HG02610 (cell line): ENCODE data around the gene EDC3.
"Not testable (repeated sequence)": the region's sequence is repeated elsewhere in the genome, so short reads cannot be mapped to it uniquely, and the experiment has no call there.

Experiments
- ATAC-seq: cut with Tn5 transposase; IDR thresholded peaks from one replicate; pipeline ENCODE4 v1.9.1; 2021; ENCODE audit warnings: mild to moderate bottlenecking, moderate library complexity; ENCODE audit not compliant: unreplicated experiment

EDC3 gene

DNA sequence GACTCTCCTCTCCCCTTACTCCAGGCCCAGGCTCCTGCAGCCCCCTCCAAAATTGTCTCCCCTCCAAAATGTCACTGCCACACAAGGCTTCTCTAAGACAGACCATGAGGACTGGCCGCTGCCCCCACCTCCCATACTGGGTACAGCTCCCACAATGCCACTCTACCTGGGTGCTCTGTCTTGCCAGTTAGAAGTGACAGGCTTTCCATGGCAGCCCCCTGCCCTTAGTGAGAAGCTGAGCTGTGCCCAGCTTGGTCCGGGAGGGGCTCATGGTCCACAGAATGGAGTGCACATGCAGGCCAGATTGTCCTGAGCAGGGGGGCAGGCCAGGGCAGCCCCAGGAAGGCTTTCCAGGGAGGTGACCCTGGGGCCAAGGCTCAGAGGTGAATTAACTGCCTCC, 83.1 kb downstream of the EDC3 start:
- no peak for ATAC-seq

DNA sequence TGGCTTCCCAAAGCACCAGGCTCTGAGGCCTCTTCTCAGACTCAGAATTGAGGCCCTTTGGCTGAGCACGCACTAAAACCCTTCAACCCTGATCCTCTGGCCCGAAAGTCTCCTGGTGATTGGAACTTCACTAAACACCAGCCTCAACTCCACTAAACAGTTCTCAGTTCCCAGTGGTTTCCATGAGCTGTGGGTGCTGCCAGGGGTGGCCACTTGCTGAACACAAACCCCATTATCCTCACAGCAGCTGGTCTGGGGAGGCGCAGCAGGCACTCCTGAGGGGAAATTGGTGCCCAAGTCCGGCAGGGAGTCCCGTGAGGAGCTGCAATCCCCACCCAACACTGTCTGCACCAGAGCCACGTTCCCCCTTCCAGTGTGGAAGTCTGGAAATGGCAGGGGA, 84.0 kb downstream of the EDC3 start:
- no peak for ATAC-seq

DNA sequence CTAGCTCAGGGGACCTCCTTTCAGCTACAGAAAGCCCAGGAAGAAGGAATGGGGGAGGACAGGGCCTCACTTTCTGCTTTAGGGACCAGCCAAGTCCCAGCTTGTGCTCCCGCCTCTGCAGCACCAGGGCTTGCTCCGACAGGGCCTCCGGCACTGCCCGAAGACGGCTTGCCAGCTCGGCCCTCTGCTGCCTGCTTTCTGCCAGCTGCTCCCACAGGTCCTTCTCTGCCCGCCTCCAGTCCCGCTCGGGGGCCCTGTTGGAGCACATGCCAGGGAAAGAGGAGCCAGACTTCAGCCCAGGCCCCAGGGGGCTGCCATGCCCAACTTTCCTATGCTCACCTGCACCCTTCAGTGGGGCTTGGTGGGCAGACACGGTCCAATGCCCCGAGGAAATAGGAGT, 84.5 kb downstream of the EDC3 start:
- no peak for ATAC-seq

DNA sequence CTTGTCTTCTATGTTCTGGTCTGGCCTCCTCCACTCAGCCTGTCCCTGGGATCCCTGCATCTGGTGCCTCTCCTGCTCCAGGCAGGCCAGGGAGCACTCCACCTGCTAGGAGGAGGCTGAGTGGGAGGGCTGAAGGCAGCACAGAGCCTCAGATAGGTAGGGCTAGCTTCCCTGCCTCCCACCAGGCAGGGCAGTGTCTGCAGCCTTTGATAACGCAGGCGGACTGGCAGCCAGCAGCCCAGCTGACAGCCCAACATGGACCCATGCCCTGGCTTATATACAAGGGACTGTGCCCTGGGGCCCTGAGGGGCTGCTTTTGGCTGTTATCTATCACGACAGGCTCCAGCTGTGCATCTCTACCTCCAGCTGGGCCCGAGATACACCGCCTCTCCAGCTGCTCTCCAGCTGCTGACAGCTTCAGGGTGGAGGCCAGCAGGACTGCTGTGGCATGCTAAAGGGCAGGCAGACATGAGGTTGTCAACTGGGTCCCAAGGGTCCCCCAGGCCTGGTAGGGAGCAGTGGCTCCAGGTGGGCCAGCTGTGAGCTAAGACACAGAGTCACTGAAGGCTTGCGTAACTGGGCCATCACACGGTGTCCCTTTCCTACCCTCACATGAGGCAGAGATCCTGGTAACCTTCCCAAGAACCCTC, 85.4 kb downstream of the EDC3 start:
- ATAC-seq = no peak

DNA sequence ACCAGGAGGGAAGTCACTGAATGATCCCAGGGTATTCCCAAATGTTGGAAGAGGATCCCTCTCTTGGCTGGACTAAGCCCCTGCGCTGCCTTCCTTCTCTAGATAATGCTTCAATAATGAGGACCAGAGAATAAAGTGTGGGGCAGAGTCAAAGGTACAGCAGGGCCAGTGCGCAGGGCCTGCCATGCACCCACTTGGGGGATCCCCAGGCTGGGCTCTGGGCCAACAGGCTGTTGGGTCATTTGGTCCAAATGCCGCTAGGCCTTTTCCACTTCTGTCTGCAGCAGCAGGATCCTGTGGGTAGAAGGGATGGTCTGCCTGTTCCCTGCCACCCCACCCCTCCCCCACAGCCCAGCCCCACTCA, 85.9 kb downstream of the EDC3 start:
- ATAC-seq = no peak

DNA sequence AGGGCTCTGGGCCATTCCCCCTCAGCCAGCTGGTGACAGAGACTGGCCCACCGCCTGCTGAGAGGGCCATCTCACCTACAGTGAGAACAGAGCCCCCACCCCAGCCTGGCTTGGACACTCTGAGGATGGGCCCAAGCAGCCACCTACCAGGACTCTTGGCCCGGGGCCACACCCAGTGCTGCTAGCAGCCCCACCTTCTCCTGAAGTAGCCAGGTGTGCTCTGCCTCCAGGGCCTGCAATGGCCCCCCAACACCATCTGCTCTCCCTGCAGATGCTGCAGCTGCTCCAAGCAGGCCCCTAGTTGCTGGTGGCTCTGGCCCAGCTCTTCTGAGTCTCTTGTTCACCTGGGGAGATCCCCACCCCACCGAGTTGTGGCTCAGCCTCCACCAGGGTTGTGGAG, 87.0 kb downstream of the EDC3 start:
- no peak for ATAC-seq

DNA sequence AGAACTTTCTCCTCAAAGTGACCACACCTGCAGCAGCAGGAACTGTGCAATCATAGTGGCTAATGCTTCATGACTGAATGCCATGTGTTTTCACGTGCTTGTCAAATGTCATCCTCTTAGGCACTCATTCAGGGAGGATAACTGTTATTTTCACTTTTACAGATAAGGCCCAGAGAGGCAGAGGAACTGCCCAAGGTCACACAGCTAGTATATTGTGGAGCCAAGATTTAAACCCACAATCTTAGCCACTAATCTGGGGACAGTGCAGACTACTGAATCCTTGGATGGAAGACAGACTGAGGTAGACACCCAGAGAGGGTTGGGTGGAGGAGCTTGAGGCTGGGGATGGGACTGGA, 90.1 kb downstream of the EDC3 start:
- no peak for ATAC-seq

DNA sequence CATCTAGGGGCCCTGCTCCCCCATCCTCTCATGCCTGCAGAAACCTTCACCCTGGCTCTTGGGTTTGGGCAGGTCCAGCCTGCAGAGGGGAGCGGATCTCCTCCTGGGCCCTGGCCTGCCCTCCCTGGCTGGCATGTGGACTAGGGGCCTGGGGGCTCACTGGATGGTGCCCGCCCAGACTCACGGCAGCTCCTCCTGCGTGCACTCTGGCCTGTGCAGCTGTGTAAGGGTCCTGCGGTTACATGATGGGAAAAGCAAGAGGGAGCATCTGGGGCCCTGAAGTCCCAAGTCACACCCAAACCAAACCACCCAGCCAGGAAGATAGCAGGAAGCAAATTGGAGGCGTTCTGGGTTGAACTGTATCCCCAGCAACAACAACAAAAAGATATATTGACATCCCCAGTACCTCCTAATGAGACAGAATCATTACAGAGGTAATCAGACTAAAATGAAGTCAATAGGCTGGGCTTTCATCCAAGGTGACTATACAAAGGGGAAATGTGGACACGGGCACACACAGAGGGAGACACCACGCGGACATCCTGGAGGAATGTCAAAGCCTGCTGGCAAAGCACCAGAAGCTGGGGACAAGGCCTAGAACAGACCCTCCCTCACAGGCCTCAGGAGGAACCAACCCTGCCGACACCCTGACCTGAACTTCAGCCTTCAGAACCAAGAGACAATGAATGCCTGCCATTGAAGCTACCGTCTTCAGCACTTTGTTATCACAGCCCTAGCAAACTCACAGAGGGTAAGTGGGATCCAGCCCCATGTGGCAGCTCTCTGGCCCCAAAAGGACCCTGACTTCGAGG, 90.6 kb downstream of the EDC3 start:
- ATAC-seq = no peak

DNA sequence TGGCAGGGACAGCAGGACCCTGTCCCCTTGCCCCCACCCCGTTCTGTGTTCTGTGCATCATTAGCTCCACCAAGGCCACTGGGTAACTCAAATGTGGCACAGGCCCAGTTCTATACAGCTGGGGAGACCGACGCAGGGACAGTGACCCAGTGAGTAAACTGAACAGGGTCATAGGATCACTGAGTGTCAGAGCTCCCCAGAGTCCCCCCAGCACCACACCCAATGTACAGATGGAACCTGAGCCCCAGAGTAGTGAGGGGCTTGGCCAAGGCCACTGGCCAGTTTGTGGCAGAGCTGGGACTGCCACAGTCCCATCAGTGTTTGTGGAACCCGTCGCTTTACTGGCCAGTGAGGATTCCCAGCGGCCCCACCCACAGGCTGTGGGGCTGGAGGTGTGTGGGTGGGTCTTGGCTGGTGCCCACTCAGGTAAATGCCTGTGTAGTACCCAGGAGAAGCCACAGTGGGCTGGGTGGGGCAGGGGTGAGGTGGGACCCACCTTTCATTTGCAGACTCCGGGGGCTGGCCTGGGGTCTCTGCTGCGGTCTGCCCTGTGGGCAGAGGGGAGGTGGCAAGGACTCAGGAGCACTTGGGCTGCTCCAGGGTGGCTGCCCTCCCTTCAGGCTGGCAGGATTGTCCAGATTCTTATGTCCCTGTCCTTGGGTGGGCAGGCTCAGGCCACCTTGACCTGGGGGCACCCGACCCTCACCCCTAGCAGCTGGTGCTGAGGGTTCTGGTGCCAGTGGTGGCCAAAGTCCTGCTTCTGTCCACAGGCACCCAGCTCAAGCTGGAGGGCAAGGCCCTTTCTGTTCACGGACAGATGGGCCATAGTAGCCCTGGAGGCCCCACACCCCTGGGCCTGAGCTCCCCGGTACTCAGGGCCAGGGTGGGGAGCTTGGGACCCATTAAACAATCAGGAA, 91.8 kb downstream of the EDC3 start:
- no peak for ATAC-seq

DNA sequence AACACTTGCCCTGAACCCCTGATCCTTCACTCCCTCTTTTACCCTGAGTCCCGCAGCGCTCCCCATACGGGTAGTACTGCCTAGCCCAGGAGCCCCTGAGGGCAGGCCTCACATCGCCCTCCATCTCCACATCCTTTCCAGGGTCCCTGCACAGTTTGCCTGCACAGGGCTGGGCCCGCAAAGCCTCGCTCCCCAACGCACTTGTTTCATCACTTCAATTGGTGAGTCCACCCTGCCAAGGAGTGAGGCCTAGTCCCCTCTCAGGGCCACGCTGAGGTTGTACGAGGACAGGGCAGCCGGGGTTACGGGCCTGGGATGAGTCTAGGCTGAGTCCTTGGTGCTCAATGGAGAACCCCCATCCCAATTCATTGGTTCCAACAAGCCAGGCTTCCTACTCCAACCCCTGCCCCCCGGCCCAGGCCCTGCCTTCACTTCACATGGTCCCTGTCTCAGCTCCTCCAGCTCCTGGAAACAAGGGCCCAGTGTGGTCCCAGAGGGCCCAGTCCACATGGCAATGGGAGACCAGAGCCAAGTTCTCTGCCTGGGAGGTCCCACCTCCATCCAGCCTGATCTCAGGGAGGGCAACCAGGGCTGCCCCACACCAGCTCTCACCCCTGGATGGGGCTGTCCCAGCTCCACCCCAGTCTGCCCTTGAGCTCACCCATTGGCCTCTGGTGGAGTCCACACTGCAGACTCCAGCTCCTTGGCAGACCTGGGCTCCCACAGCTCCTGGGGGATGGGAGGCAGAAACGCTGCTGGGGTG, 92.6 kb downstream of the EDC3 start:
- no peak for ATAC-seq

DNA sequence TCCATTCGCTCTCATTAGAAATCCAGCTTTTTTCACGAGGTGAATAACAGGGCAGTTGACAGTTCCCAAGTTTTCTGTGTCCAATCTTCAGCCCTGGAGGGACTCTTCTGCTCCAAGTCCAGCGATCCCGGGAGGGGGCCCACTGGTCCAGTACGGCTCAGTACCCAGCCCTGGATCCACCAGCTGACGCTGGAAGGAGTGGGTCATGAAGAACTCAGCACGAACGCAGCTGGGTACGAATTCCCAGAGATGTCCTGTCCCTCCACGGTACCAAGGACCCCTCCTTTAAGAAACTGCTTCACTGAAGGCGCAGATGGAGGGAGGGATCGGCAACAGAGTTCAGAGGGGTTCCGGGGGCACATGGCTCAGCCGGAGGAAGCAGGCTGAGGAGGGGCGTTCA, 96.7 kb downstream of the EDC3 start:
- ATAC-seq = no peak

DNA sequence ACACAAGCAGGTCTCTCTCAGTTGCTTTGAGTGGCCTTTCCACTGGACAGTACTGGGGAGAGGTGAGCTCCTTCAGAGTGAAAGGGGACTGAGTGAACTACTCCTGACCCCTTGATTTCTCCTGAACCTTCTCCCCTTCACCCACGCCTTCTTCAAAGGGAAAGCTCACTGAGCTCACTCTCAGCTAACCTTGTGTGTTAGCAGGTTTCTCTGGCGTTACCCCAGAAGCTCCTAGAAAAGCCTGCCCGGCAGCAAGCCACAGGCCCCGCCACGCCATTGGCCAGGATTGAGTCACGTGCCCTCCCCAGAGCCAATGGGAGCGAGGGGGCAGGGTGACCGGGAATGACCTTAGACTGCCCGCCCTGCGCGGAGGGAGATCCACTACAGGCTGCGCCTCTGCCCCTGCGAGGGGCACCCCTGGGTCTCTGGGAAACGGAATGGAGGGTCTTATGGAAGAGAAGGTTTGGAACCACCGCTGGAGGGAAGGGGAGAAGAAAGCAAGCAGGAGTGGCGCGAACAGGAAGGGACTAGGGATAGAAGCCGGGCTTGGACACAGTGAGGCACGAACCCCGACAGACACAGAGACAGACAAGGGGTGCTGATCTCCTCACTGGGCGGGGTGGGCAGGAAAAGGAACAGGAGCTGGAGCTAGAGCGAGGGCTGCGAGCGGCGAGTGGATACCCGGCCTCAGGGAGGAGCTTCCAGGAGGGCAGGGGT, 97.5 kb downstream of the EDC3 start:
- ATAC-seq = peak; percentile 90

DNA sequence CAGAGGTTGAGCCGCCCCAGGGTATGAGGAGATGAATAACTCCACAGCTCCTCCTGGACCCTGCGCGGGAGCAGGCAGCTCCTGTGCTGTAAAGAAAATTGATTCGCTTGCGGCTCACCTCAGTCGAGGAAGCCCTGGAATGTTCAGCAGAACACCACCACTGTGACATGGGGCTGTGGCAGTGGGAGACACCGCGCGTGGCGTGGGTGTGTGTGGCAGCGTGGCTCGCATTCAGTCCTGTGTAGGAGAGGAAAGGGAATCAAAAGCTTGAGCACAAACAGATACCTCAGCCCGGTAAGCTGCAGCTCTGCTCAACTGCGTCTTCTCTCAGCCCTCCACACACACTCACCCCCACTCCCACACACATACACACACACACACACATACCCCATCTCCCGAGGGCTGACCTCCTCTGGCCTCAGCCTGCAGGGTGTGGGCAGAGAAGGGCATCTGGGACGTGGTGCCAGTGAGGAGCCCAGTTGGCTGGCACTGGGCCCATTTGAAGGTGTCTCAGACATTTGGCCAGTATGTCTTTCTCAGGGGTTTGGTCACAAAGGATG, 98.6 kb downstream of the EDC3 start:
- not testable (repeated sequence) for ATAC-seq

DNA sequence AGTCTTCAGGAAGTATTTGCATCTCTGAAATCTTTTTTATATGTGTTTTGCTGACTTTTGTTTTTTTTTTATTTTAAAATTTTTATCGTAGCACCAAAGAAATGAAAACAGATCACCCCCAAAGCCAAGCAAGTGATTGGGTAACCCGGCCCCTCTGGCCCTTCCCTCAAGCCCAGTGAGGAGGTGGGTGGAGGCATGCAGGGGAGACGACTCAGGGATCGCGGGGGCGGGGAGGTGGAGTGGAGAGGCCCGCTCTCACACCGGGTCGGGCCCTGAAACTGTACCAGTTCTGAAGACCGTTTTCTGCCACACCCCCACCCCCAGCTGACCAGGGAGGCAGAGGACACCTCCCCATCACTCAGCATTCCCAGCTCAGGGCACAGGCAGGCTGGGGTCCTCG, 99.1 kb downstream of the EDC3 start:
- not testable (repeated sequence) for ATAC-seq

DNA sequence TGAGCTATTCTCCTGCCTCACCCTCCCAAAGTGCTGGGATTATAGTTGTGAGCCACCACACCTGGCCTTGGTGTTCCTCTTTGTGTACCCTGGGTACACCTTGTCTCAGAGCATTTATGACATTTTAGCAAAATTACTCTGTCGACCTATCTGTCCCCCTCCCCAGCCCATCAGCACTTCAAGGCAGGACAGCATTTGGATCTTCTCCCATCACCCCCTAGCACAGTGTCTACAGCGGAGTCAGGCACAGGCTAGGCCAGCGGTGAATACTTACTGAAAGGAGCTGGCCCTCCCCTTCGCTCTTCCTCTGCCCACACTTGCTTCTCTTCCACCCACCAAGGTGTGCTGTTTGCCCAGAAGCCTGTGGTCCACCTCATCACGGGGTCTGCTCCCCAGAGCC, 100.6 kb downstream of the EDC3 start:
- no peak for ATAC-seq

DNA sequence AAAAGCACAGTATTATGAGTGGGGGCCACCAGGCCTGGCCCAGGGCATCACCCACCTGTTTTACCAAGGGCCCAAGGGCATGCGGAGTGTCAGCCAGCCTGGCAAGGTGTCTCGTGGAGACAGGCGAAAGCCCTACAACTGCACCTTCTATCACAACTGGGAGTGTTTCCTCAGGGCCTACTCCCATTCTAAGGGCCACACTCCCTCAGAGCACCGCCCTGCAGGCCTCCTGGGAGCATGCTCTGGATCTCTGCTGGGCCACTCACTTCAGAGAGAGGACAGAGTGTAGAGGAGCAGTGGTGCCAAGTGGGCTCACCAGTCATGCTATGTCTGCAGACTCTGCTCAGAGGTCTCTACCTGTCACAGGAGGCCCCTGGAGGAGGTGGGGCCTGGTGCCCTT, 101.4 kb downstream of the EDC3 start:
- ATAC-seq = no peak

DNA sequence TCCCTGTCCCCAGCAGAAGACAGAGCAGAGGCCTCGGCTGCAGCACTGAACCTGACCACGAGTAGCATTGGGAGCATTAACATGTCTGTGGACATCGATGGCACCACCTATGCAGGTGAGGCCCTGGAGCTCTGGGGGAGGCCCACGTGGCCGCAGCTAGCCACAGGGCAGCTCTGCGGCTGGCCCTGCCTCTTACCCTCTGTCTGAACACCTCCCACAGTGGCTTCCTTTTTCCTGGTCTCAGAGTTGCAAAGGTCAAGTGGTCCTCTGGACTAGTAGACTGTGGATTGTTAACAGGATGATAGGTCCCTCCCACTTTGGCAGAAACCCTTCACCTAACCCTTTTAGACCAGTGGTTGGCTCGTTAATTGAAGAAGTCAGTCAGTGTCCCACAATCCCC, 102.7 kb downstream of the EDC3 start:
- ATAC-seq = no peak

DNA sequence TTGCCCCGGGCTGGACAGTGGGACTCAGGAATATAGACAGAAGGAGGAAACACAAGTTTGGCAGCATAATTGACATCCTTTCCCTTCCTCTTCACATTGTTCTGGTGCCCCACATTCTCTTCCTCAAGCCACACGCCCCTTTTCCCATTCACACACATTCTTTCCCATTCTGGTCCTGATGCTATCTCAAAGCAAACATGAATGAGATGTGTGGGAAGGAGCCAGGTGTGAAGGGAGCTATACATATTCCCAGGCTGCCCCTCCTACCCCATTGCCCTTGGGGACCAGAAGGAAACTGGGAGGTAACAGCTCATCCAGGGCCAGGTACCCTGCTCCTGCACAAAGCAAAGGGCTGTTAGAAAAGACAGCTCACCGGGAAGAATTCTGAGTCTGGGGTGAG, 103.6 kb downstream of the EDC3 start:
- ATAC-seq = no peak

DNA sequence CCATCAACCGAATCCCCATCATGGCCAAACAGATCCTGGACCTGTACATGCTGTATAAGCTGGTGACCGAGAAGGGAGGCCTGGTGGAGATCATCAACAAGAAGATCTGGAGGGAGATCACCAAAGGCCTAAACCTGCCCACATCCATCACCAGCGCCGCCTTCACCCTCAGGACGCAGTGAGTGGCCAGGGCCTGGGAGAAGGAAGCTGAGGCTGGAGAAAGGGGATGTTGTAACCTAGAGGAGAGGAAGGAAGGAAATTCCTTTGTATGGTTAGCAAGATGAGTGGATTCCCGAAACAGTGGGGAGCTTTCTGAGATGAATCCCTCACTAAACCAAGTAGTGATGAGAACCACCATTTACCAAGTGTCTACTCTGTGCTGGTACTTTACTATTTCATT, 106.0 kb downstream of the EDC3 start:
- no peak for ATAC-seq

DNA sequence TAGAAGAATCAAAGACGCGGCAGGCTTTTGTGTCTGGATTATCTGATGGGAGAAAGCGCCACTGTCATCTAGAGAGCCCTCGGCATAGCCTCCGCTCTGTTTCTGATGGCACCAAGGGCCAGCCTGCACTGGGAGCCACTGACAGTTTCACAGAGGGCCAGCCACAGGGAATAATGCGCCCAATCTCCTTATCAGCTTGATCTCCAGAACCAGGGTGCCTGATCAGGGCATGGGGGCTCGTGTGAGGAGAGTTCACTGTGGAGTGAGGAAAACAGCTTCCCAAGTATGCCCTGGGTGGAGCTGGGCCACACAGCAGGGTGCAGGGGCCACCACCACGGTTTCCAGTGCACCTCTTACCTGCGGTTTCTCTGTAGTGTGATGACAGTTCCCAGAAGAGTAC, 110.0 kb downstream of the EDC3 start:
- ATAC-seq = no peak
